ENCODE data around the gene FER. TPM values are rescaled to one million over a fixed set of nuclear protein-coding genes. Genes with fewer than 3 reads are reported as not detected.

Gene FER
- total RNA-seq, 1 donor from 2014 or later, result 17.0 TPM

DNA sequence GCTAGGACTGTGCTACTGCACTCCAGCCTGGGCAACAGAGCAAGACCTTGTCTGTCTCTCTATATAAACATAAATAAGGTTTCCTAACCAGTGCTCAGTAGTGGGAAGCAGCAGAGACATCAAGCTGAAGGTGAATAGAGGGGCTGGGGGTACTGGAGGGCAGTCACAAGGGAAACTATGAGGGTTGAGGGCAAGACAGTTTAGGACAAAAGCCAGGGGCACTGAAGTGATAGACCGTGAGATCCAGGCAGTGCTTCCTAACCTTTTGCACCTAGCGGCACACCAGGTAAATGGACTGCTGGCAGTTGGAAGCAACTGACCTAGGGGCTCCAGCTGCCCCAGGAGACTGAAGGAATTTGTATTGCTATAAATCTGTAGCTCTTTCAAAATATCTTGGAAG lies 483.6 kb downstream of the FER start:
- DNase-seq (ENCODE audit: low read depth, low spot score), result no peak

DNA sequence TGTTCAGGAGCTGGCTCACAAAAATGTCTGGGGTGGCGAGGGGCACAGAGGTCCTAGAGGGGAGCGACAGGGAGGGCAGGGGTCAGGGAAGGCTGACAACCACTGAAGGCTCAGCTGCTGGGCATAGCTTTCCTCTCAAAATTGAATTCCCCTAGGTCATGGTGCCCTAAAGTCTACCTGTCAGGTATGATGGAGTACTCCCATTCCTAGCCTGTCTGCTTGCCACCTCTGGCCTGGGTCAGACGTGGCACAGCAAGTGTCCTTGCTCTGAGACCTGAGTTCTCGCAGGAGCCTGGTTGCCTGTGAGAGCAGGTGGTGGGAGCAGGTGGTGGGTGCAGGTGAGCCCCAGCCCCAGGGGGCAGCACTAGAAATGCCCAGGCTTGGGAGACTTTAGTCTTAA lies 486.7 kb downstream of the FER start:
- DNase-seq (ENCODE audit: low read depth, low spot score), result no peak

DNA sequence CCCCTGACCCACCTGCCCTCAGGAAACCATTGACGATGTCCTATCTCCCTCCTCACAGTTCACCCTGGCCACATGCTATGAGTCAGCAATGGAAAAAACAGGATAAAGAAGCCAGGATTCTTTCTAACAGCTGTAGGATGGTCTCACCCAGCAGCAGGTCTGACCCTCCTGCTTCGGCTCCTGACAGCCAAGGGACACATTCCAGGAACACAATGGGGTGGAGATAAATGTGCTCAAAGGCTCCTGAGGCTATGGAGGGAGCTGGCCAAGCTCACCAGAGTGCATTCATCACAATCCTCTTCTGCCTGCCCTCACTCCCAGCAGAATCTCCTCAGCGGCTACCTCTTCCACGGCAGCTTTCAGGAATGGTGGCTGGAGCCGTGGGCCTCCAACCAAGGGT lies 491.8 kb downstream of the FER start:
- DNase-seq (ENCODE audit: low read depth, low spot score), result no peak

DNA sequence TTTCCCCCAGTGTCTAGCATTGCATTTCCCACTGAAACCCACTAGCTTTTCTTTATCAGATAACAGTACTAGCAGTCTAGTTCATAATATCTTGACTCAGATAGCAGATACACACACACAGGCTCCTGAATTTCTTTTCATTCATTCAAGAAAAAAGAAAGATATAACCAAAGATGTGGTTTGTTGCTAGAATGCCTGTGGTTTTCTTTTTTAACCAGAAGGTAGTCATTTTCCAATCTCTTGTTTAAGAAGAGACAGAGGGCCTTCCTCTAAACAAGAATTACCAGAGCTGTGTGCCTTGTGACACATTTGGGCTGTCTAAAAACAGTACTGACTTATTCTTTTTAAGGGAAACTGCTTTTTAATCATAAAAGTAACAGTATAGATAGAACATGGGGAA lies 494.8 kb downstream of the FER start:
- no peak for DNase-seq (ENCODE audit: low read depth, low spot score)

DNA sequence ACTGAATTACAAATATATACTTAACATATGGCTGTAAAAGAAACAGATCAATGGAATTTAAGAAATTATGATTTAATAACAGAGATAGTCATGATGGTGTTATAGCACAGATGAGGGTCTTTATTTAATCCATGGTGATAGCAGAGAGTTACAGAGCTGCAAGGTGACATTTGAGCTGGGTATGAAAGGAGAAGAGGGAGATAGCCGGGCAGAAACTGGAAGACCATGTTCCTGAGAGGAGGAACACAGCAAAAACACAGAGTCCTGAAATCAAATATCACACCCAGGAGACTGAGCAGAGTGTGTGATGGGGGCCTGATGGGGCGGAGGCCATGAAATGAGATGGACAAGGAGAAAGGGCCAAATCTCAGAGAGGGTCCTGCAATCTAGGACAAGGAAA lies 498.7 kb downstream of the FER start:
- no peak for DNase-seq (ENCODE audit: low read depth, low spot score)
